ENCODE results near the gene SMCO3. TPM values are rescaled to one million over a fixed set of nuclear protein-coding genes. Genes with fewer than 3 reads are reported as not detected.
A peak's percentile ranks its signal among the peaks of the same experiment; 100 is the strongest.

The SMCO3 gene
- total RNA-seq, 2 experiments from 2014 or later: not detected

DNA sequence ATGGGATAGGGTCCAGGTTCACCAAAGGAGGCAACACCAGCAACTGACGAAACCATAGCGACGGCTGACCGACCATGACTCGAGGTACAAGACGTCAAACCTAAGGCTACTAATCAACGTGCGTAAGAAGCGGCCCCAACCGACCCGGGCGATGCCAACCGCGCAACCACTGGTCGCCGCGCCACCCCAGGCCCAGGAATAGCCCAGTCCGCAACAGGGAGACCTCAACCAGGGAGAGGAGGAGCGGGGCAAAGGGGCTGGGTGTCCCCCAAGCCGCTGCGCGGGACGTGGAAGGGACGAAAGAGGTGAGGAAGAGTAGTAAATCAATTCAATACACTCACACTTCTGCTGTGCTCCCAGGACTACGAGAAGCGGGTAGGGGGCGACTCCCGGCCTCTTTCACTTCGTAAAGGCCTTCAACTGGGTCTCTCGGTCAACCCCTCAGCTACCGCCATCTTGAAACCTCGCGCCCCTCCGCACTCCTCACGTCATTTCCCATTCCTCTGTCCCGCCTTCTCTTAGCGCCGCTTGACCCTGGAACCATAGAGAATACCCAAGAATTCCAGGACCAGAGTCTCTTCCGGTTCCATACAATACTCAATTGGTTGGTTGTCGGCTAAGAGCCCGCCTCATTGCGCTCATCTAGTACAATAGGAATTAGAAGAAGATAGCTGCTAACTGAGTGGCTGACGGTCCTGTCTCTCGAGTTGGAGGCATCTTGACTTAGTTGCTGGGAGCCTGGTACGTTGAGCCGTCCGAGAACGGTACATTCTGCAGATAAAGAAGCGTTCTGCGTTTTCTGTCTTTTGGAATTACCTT is 10.8 kb downstream of the SMCO3 start, which contains the start of the genes C12orf60 and WBP11:
TSS of gene C12orf60 (plus strand) at position 660 of the 819 bp plus-strand sequence. CDS start 19,266 bp downstream, outside the sequence.
TSS of gene WBP11 (minus strand) at position 468 of the 819 bp plus-strand sequence. CDS start 2,095 bp downstream, outside the sequence.
- H3K27ac Mint-ChIP-seq: no peak within 1 kb of the TSS

DNA sequence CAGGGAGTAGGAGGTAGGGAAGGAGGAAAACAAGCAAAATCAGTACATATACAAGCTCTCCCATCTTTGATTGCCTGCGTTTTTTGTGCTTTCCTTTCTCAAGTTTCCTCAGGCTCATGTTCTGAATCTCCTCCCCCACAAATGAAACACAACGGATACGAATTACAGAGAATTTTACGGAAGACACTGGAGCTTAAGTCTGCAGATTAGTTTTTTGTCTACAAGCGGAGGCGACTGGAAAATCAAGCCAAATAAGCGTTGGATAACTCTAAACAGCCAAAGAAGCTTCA is 11.3 kb downstream of the SMCO3 start:
- H3K36me3 ChIP-seq (ENCODE audit: insufficient read depth, low read length): peaks cover 22% of the 10 kb centered on the region
- peaks cover 7% of the 10 kb centered on the region for H3K4me1 ChIP-seq (ENCODE audit: insufficient read depth, low read length)
- H3K27me3 ChIP-seq (ENCODE audit: control insufficient read depth in 1 of 2, insufficient read depth in 2 of 2, low read length in 2 of 2): no peaks in the 10 kb centered on the region
- Mint-ChIP-seq H3K4me3 (no peak overlapping the region), H3K4me1 (ENCODE audit: low read depth) (peaks cover 19% of the 10 kb centered on the region), H3K9me3 (no peaks in the 10 kb centered on the region), H3K36me3 (ENCODE audit: low read depth) (peaks cover 28% of the 10 kb centered on the region), H3K27ac (no peak overlapping the region), H3K27me3 (no peaks in the 10 kb centered on the region)
- H3K27ac ChIP-seq (ENCODE audit: low read depth in 1 of 2, low read length in 2 of 2): peak overlapping the region; percentile 88 to 96
- ChIA-PET POLR2A (interaction anchor here (0.6 to 9.9 kb wide), 17 partner anchors 9 to 1108 kb away, joined by 3 to 375 read pairs (median 4); partner anchors contain the start of genes ARHGDIB, ATF7IP and DERA), CTCF (interaction anchor here (0.9 to 1.9 kb wide), 5 partner anchors 12 to 193 kb away, joined by 3 to 12 read pairs (median 4); a partner anchor contains a TSS)
- ATAC-seq (ENCODE audit: poor library complexity): no peak
- no peaks in the 10 kb centered on the region for H3K9me3 ChIP-seq (ENCODE audit: control insufficient read depth in 1 of 2, insufficient read depth in 1 of 2, low read length in 2 of 2)
- TF ChIP-seq, protein P1, sequence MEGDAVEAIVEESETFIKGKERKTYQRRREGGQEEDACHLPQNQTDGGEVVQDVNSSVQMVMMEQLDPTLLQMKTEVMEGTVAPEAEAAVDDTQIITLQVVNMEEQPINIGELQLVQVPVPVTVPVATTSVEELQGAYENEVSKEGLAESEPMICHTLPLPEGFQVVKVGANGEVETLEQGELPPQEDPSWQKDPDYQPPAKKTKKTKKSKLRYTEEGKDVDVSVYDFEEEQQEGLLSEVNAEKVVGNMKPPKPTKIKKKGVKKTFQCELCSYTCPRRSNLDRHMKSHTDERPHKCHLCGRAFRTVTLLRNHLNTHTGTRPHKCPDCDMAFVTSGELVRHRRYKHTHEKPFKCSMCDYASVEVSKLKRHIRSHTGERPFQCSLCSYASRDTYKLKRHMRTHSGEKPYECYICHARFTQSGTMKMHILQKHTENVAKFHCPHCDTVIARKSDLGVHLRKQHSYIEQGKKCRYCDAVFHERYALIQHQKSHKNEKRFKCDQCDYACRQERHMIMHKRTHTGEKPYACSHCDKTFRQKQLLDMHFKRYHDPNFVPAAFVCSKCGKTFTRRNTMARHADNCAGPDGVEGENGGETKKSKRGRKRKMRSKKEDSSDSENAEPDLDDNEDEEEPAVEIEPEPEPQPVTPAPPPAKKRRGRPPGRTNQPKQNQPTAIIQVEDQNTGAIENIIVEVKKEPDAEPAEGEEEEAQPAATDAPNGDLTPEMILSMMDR (IDR thresholded peaks at IDR 0.05): no peak
- intact Hi-C loops (cut with DNase I, micrococcal nuclease): loop anchor here (1.0 to 10.0 kb wide), 7 partner anchors 26 to 1082 kb away; partner anchors contain the start of genes ARHGDIB (in 2 of the 2) and STRAP (in 1 of the 2)
- H3K4me3 ChIP-seq (ENCODE audit: low read length): peak overlapping the region; percentile 89
- DNase-seq: no peak

More for the DNA sequence above, 10.8 kb downstream of the SMCO3 start, which contains the start of the genes C12orf60 and WBP11:
- Histone ChIP-seq H3K27me3 (ENCODE audit: control insufficient read depth in 1 of 2, insufficient read depth in 2 of 2, low read length in 2 of 2) (no peaks in the 10 kb centered on the region), H3K27ac (ENCODE audit: low read depth in 1 of 2, low read length in 2 of 2) (peak within 1 kb of the TSS; percentile 88 to 96), H3K4me3 (ENCODE audit: low read length) (peak within 1 kb of the TSS; percentile 89), H3K9me3 (ENCODE audit: control insufficient read depth in 1 of 2, insufficient read depth in 1 of 2, low read length in 2 of 2) (no peaks in the 10 kb centered on the region), H3K4me1 (ENCODE audit: insufficient read depth, low read length) (peaks cover 7% of the 10 kb centered on the region), H3K36me3 (ENCODE audit: insufficient read depth, low read length) (peaks cover 16% of the 10 kb centered on the region)
- ChIA-PET CTCF (interaction anchor here (0.9 to 1.9 kb wide), 5 partner anchors 11 to 192 kb away, joined by 3 to 12 read pairs (median 4); a partner anchor contains a TSS), POLR2A (interaction anchor here (0.6 to 9.9 kb wide), 29 partner anchors 10 to 1108 kb away, joined by 3 to 375 read pairs (median 4); partner anchors contain the start of genes ARHGDIB, ATF7IP and DERA)
- Mint-ChIP-seq H3K9me3 (no peaks in the 10 kb centered on the region), H3K27me3 (no peaks in the 10 kb centered on the region), H3K4me3 (no peak within 1 kb of the TSS), H3K36me3 (ENCODE audit: low read depth) (peaks cover 22% of the 10 kb centered on the region), H3K4me1 (ENCODE audit: low read depth) (peaks cover 18% of the 10 kb centered on the region)
- intact Hi-C loops (cut with DNase I, micrococcal nuclease): loop anchor here (1.0 to 10.0 kb wide), 7 partner anchors 26 to 1082 kb away; partner anchors contain the start of genes ARHGDIB (in 2 of the 2) and STRAP (in 1 of the 2)
- ATAC-seq (ENCODE audit: poor library complexity): peak; percentile 95
- TF ChIP-seq, protein P1 (IDR thresholded peaks at IDR 0.05): no peak
- peak; percentile 73 to 98 (median 80) for DNase-seq

DNA sequence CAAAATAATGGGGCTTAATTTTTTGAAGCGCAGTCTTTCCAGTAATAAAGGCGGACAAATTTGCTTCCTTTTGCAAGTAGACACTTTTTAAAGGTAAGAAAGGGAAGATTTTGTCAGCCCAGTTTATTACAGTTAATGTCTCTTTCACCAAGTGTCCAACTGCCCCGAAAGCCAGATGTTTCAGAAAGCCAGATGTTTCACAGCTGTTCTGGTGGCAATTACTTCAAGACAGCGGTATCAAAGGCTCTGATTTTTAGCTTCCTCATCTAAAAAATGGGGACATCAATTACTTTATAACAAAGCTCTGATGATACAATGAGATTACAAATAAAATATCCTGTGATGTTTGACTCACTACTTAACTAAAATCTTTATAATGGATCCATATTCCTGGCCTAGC is 11.7 kb downstream of the SMCO3 start:
- H3K36me3 Mint-ChIP-seq (ENCODE audit: low read depth): peaks cover 32% of the 10 kb centered on the region
- peak in 1 of 14 experiments; percentile 15 for DNase-seq

More for the DNA sequence above, 11.7 kb downstream of the SMCO3 start:
- H3K9me3 ChIP-seq (ENCODE audit: control insufficient read depth in 1 of 2, insufficient read depth in 1 of 2, low read length in 2 of 2): no peaks in the 10 kb centered on the region
- Mint-ChIP-seq H3K4me1 (ENCODE audit: low read depth) (peaks cover 23% of the 10 kb centered on the region), H3K27ac (no peak overlapping the region), H3K4me3 (no peak overlapping the region), H3K9me3 (no peaks in the 10 kb centered on the region), H3K27me3 (no peaks in the 10 kb centered on the region)
- peaks cover 7% of the 10 kb centered on the region for H3K4me1 ChIP-seq (ENCODE audit: insufficient read depth, low read length)
- peak overlapping the region; percentile 89 for H3K4me3 ChIP-seq (ENCODE audit: low read length)
- POLR2A ChIA-PET: interaction anchor here (0.6 to 9.9 kb wide), 10 partner anchors 9 to 1109 kb away, joined by 3 to 375 read pairs (median 4); partner anchors contain the start of genes ATF7IP and DERA
- intact Hi-C loops (cut with DNase I, micrococcal nuclease): loop anchor here (2.0 to 10.0 kb wide), 5 partner anchors 25 to 1083 kb away; partner anchors contain the start of genes ARHGDIB (in 2 of the 2) and STRAP (in 1 of the 2)
- no peaks in the 10 kb centered on the region for H3K27me3 ChIP-seq (ENCODE audit: control insufficient read depth in 1 of 2, insufficient read depth in 2 of 2, low read length in 2 of 2)
- H3K27ac ChIP-seq (ENCODE audit: low read depth in 1 of 2, low read length in 2 of 2): peak overlapping the region in 1 of 2 donors; percentile 96
- TF ChIP-seq, protein P1 (IDR thresholded peaks at IDR 0.05): no peak
- ATAC-seq (ENCODE audit: poor library complexity): no peak
- CTCF ChIA-PET: interaction anchor here (1.0 to 1.9 kb wide), 4 partner anchors 27 to 194 kb away, joined by 3 to 8 read pairs (median 4); no protein-coding TSS in a partner anchor
- H3K36me3 ChIP-seq (ENCODE audit: insufficient read depth, low read length): peaks cover 26% of the 10 kb centered on the region
